Measurements from ENCODE around the gene SLC50A1. TPM values are rescaled to one million over a fixed set of nuclear protein-coding genes. Genes with fewer than 3 reads are reported as not detected.

SLC50A1 gene
- total RNA-seq, 1 donor from 2014 or later: 26.6 TPM

- no peak for TF ChIP-seq CTCF (IDR thresholded peaks at IDR 0.05; ENCODE audit: insufficient read depth, low read length, poor library complexity, severe bottlenecking)
- peaks cover 6% of the 10 kb centered on the region for H3K36me3 ChIP-seq (ENCODE audit: control insufficient read depth, insufficient read depth, low read length)
- no peaks in the 10 kb centered on the region for H3K27me3 ChIP-seq (ENCODE audit: control insufficient read depth, insufficient read depth, low read length)
- DNase-seq (ENCODE audit: low read depth): no peak
- peak overlapping the region; percentile 70 for H3K4me3 ChIP-seq (ENCODE audit: low read depth, low read length)
Observed at GRCh38 chr1:155128755-155129473, 6.7 kb upstream of the SLC50A1 start.

DNA sequence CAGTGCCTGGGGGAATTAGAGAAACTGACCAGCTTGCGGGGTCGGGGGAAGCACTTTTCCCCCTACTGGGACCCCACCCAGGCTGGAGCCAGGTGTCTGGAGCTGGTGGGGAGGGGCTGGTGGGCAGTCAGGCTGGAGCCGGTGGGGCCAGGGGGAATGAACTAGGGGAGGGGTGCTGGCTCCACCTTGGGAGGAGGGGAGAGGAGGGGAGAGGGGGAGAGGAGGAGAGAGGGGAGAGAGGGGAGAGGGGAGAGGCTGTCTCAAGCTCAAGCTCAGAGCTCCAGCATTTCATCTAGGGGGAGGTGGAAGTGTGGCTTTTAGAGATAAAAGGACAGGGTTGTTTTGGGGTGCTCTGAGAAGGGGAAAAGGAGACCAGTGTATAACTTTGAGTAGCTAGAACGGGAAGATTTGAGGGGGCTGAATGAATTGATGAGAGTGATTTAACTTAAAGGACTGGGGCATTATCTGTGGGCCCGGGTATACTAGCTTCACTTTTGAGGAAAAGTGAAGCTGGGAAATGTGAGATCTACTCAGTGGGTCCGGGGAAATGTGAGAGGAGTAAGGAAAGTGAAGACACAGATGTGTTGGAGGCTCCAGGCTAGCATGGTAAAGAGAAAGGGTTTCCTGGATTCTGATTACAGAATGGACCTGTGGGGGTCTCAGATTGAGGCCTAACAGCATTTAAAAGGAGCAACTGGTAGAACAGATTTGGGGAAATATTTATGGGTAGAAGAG lies 5.2 kb upstream of the SLC50A1 start:
- Histone ChIP-seq H3K4me3 (ENCODE audit: low read depth, low read length) (peak overlapping the region; percentile 70), H3K27me3 (ENCODE audit: control insufficient read depth, insufficient read depth, low read length) (no peaks in the 10 kb centered on the region), H3K36me3 (ENCODE audit: control insufficient read depth, insufficient read depth, low read length) (peaks cover 7% of the 10 kb centered on the region)
- no peak for DNase-seq (ENCODE audit: low read depth)
- no peak for TF ChIP-seq CTCF (IDR thresholded peaks at IDR 0.05; ENCODE audit: insufficient read depth, low read length, poor library complexity, severe bottlenecking)

- no peak for DNase-seq (ENCODE audit: low read depth)
- TF ChIP-seq CTCF (IDR thresholded peaks at IDR 0.05; ENCODE audit: insufficient read depth, low read length, poor library complexity, severe bottlenecking): no peak
- H3K4me3 ChIP-seq (ENCODE audit: low read depth, low read length): no peak overlapping the region
- peaks cover 7% of the 10 kb centered on the region for H3K36me3 ChIP-seq (ENCODE audit: control insufficient read depth, insufficient read depth, low read length)
- no peaks in the 10 kb centered on the region for H3K27me3 ChIP-seq (ENCODE audit: control insufficient read depth, insufficient read depth, low read length)
Observed at GRCh38 chr1:155131285-155131684, 4.4 kb upstream of the SLC50A1 start.

- no peak overlapping the region for H3K4me3 ChIP-seq (ENCODE audit: low read depth, low read length)
- DNase-seq (ENCODE audit: low read depth): no peak
- peaks cover 7% of the 10 kb centered on the region for H3K36me3 ChIP-seq (ENCODE audit: control insufficient read depth, insufficient read depth, low read length)
- no peak for TF ChIP-seq CTCF (IDR thresholded peaks at IDR 0.05; ENCODE audit: insufficient read depth, low read length, poor library complexity, severe bottlenecking)
- H3K27me3 ChIP-seq (ENCODE audit: control insufficient read depth, insufficient read depth, low read length): no peaks in the 10 kb centered on the region
Observed at GRCh38 chr1:155131856-155132255, 3.8 kb upstream of the SLC50A1 start.

DNA sequence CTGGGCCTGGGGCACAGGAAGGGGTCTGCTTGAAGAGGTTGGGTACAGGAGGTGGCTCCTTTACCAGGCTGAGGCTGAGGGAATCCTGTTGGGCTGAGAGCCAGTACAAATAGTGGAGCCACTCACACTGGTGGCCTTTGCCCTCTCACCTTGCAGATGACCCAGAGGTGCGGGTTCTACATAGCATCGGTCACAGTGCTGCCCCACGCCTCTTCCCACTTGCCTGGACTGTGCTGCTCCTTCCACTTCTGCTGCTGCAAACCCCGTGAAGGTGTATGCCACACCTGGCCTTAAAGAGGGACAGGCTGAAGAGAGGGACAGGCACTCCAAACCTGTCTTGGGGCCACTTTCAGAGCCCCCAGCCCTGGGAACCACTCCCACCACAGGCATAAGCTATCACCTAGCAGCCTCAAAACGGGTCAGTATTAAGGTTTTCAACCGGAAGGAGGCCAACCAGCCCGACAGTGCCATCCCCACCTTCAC lies 1.8 kb upstream of the SLC50A1 start:
- Histone ChIP-seq H3K4me3 (ENCODE audit: low read depth, low read length) (no peak overlapping the region), H3K36me3 (ENCODE audit: control insufficient read depth, insufficient read depth, low read length) (peaks cover 7% of the 10 kb centered on the region), H3K27me3 (ENCODE audit: control insufficient read depth, insufficient read depth, low read length) (no peaks in the 10 kb centered on the region)
- no peak for DNase-seq (ENCODE audit: low read depth)
- no peak for TF ChIP-seq CTCF (IDR thresholded peaks at IDR 0.05; ENCODE audit: insufficient read depth, low read length, poor library complexity, severe bottlenecking)
